K562 (cell line): ENCODE data around the gene PAAF1. TPM values are rescaled to one million over a fixed set of nuclear protein-coding genes. Genes with fewer than 3 reads are reported as not detected.

Experiments
- ATAC-seq: fragments of 200-7000 bp; cut with Tn5 transposase; 3 replicates; pipeline ENCODE4 v1.9.1; 2020; ENCODE audit warnings: moderate library complexity
- BruUV-seq: library from RNA; stranded (reverse); fragments of 400-500 nt; replicated peaks from 2 replicates; lab custom pipeline; 2021; lab: Mats Ljungman, UMichigan
- CTCF ChIA-PET: fragments of 300-600 bp; formaldehyde crosslinking; extraction: SDS; loops from one replicate; lab custom pipeline; 2021; ENCODE audit warnings: low intra/inter-chr PET ratio; lab: Yijun Ruan, JAX
- POLR2A ChIA-PET: fragments of 300-600, 350-650 bp; sonication (Branson Sonifier 250); formaldehyde crosslinking; extraction: SDS; loops from one replicate; lab custom pipeline; 2021; ENCODE audit warnings: antibody characterized with exemption, inconsistent platforms; lab: Yijun Ruan, JAX
- DNase-seq, 4 experiments: peaks; one replicate each; pipeline versions ENCODE4 v3.0.0 to v3.0.0-alpha.2; 2011 to 2018; ENCODE audit warnings: low spot score in 3 of 4, mixed read lengths in 3 of 4; ENCODE audit errors: extremely low read depth in 1 of 4
- FAIRE-seq: peaks from 2 replicates; lab custom pipeline; 2011; peaks lifted over from hg19 to GRCh38; lab: Jason Lieb, UNC
- H2AFZ ChIP-seq: 2 replicates; pipeline ENCODE4 v1.6.0; 2011; ENCODE audit warnings: low read depth, low read length, control low read depth, inconsistent platforms
- H3K27ac ChIP-seq: fragments of 200-600 bp; 3 replicates; pipeline ENCODE4 v1.8.0; 2011; ENCODE audit warnings: low read depth, mild to moderate bottlenecking, control low read depth, inconsistent platforms, low read length, moderate library complexity, mixed read lengths; ENCODE audit errors: extremely low read depth
- H3K27me3 ChIP-seq, 2 experiments: fragments of 300-600 bp in 1 of 2; 2 replicates in 1 of 2; 3 replicates in 1 of 2; pipeline versions ENCODE4 v1.6.0 to v1.8.0; 2011; ENCODE audit warnings: inconsistent platforms in 2 of 2, low read length in 2 of 2, mild to moderate bottlenecking in 1 of 2, mixed read lengths in 1 of 2, moderate library complexity in 1 of 2; ENCODE audit not compliant: control insufficient read depth in 2 of 2, insufficient read depth in 2 of 2
- H3K36me3 ChIP-seq: fragments of 300-600 bp; 3 replicates; pipeline ENCODE4 v1.8.0; 2011; ENCODE audit warnings: mild to moderate bottlenecking, low read length, inconsistent platforms; ENCODE audit not compliant: control insufficient read depth, insufficient read depth
- H3K4me1 ChIP-seq, 2 experiments: fragments of 200-600 bp in 1 of 2; replicated peaks in 1 of 2; 2 replicates in 1 of 2; 3 replicates in 1 of 2; pipeline versions ENCODE4 v1.5.1 to v1.8.0; 2011; ENCODE audit warnings: inconsistent platforms in 2 of 2, low read length in 2 of 2, mild to moderate bottlenecking in 1 of 2, mixed read lengths in 1 of 2, moderate library complexity in 1 of 2; ENCODE audit not compliant: control insufficient read depth in 2 of 2, insufficient read depth in 2 of 2
- H3K4me2 ChIP-seq: 2 replicates; pipeline ENCODE4 v1.6.1; 2011; ENCODE audit warnings: low read length, control low read depth, inconsistent platforms, mixed read lengths; ENCODE audit not compliant: insufficient read depth
- H3K4me3 ChIP-seq: fragments of 200-600 bp; sonication (generic), shearing (Covaris generic); 2 replicates; pipeline ENCODE4 v1.5.1; 2016; ENCODE audit warnings: control low read depth, inconsistent platforms
- H3K79me2 ChIP-seq: fragments of 200-600 bp; 3 replicates; pipeline ENCODE4 v1.8.0; 2011; ENCODE audit warnings: low read length, inconsistent platforms; ENCODE audit not compliant: control insufficient read depth, insufficient read depth
- H3K9ac ChIP-seq, 2 experiments: 2 replicates each; pipeline versions ENCODE4 v1.6.0 to v1.6.1; 2011; ENCODE audit warnings: low read depth in 2 of 2, low read length in 2 of 2, control low read depth in 1 of 2, inconsistent platforms in 1 of 2, mild to moderate bottlenecking in 1 of 2, mixed read lengths in 1 of 2; ENCODE audit not compliant: insufficient read depth in 1 of 2
- H3K9me1 ChIP-seq: one replicate; pipeline ENCODE4 v1.6.0; 2011; ENCODE audit warnings: inconsistent platforms, mild to moderate bottlenecking, low read length, moderate library complexity; ENCODE audit not compliant: control insufficient read depth, insufficient read depth
- H3K9me3 ChIP-seq: replicated peaks from 2 replicates; pipeline ENCODE4 v1.5.1; 2011; ENCODE audit warnings: low read depth, low read length, inconsistent platforms; ENCODE audit not compliant: control insufficient read depth, insufficient read depth
- H4K20me1 ChIP-seq: replicated peaks from 2 replicates; pipeline ENCODE4 v1.6.1; 2011; ENCODE audit warnings: low read length, inconsistent platforms, mixed read lengths; ENCODE audit not compliant: control insufficient read depth, insufficient read depth
- FOXJ2 ChIP-seq: fragments of 200-800 bp; sonication (Bioruptor generic); IDR thresholded peaks from 2 replicates; pipeline ENCODE4 v1.6.1; 2016; ENCODE audit warnings: missing genetic modification characterization, missing compliant biosample characterization
- IRF2 ChIP-seq: sonication (generic); formaldehyde crosslinking; IDR thresholded peaks from 2 replicates; pipeline ENCODE4 v1.8.1; 2022; ENCODE audit warnings: mild to moderate bottlenecking, missing genetic modification reagents
- MYC ChIP-seq, 2 experiments: fragments of 250-450 bp in 1 of 2; sonication (Bioruptor Pico) in 1 of 2; IDR thresholded peaks; 2 replicates each; pipeline versions ENCODE4 v1.5.1 to v1.6.1; 2012 to 2021; ENCODE audit warnings: low read depth in 2 of 2, borderline replicate concordance in 1 of 2, improper control_type of control experiment in 1 of 2, low read length in 1 of 2, mild to moderate bottlenecking in 1 of 2, moderate library complexity in 1 of 2
- POLR3A ChIP-seq: IDR thresholded peaks from 2 replicates; pipeline ENCODE4 v1.6.1; 2011; ENCODE audit warnings: borderline replicate concordance, mild to moderate bottlenecking, moderate library complexity; ENCODE audit not compliant: insufficient read length, insufficient read depth; ENCODE audit errors: extremely low read depth
- TAF9B ChIP-seq: fragments of 450-650 bp; IDR thresholded peaks from 2 replicates; pipeline ENCODE4 v1.6.1; 2018; ENCODE audit warnings: mild to moderate bottlenecking; ENCODE audit not compliant: partially characterized antibody
- TCF7 ChIP-seq: sonication (generic); IDR thresholded peaks from 2 replicates; pipeline ENCODE4 v1.6.1; 2016; ENCODE audit warnings: antibody characterized with exemption, borderline replicate concordance
- ZNF124 ChIP-seq: sonication (generic); formaldehyde crosslinking; IDR thresholded peaks from 2 replicates; pipeline ENCODE4 v1.8.1; 2022; ENCODE audit warnings: missing genetic modification reagents
- ZNF766 ChIP-seq: fragments of 200-800 bp; sonication (Bioruptor generic); conservative IDR thresholded peaks from 2 replicates; pipeline ENCODE4 v1.6.1; 2016; ENCODE audit warnings: missing genetic modification characterization, missing compliant biosample characterization
- WGBS: fragments of 100-300 bp; shearing (Covaris generic); methylation state at CpG from one replicate; pipeline ENCODE4 v1.1.6; 2016; ENCODE audit warnings: low coverage, mixed read lengths; ENCODE audit not compliant: insufficient coverage; ENCODE audit errors: missing lambda C conversion rate; 5-methylcytosine and 5-hydroxymethylcytosine counted together
- in situ Hi-C: fragments of 300-500 bp; cut with MboI; formaldehyde crosslinking; loops from 4 replicates; pipeline ENCODE4 v1.15.0; 2018; ENCODE audit warnings: inconsistent platforms, mixed read lengths
- intact Hi-C: fragments of 100-400 bp; cut with micrococcal nuclease; formaldehyde crosslinking; loops from 2 replicates; pipeline ENCODE4 v1.14.2; 2022
- polyA plus RNA-seq, 8 experiments: library from polyadenylated mRNA; depleted of rRNA in 4 of 8; stranded (reverse) in 5 of 8; unstranded in 3 of 8; fragments of >200 nt; fragmentation: Nextera tagmentation in 2 of 8; fragmentation: Illumina TruSeq in 1 of 8; extraction: Ambion mirVana in 2 of 8; extraction: Trizol in 1 of 8; gene quantifications; 2 replicates each; pipeline versions ENCODE4 v1.2.1 to v1.2.3, GENCODE V29; 2011 to 2014; ENCODE audit warnings: inconsistent platforms in 1 of 8, missing spikeins in 1 of 8
- total RNA-seq, 7 experiments: library from RNA; depleted of rRNA in 6 of 7; stranded (reverse); fragments of >200 nt in 6 of 7; fragmentation: Illumina TruSeq in 2 of 7; extraction: Trizol in 2 of 7; gene quantifications; 2 replicates each; pipeline versions ENCODE4 v1.2.1 to v1.2.3, GENCODE V29; 2011 to 2021; ENCODE audit warnings: low replicate concordance in 1 of 7

The PAAF1 gene
- total and polyA plus RNA-seq, 9 of the 15 experiments (the other 6 are each of a cell fraction or from before 2014, with no cell fraction given), result 13.5 to 78.6 (median 23.3) TPM

DNA sequence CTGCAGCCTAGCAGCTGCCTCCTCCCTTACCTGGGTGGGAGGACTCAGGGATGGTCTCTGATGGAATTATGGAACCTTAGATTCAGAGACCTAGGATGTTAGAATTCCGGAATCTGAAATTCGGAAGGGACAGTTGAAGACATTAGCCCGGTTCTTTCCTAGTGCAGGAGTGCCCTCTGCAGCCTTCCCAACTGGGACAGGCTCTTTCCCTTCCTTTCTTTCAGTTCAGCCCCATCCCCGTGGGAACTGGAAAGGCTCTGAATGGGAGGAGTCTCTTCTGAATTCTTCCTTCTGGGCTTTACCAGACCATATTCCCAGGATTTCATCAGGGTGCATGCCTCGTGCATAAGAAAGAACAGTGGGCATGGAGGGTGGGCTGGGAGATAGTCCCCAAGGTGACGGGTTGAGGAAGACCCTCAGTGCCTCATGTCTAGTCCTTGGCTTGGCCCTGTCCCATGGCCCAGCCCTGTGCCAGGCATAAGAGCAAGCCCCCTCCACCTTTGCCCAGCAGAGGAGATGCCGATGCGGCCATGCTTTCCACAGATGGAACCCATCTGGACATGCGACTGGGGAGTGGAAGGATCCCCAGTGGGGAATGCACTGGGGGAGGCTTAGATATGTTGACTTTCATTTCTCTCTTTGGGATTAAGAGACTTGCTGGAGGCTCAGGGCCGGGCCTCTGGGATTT lies 88.4 kb downstream of the PAAF1 start:
- no peak overlapping the region for H2AFZ ChIP-seq
- ChIA-PET POLR2A (interaction anchor here (1.0 to 1.8 kb wide), 2 partner anchors 11 to 13 kb away, joined by 3 to 5 read pairs; no protein-coding TSS in a partner anchor), CTCF (interaction anchor here (1.2 to 2.8 kb wide), 2 partner anchors 125 to 484 kb away, joined by 5 to 14 read pairs; no protein-coding TSS in a partner anchor)
- no peak overlapping the region for H3K4me3 ChIP-seq
- H3K27me3 ChIP-seq, result no peaks in the 10 kb centered on the region; a peak in 1 of 5 replicates
- no peaks in the 10 kb centered on the region for H3K9me3 ChIP-seq
- no peak for FAIRE-seq
- ATAC-seq, result no peak
- H3K4me1 ChIP-seq, result peaks cover 7 to 13% of the 10 kb centered on the region in 2 experiments; a peak in 3 of 5 replicates
- H3K4me2 ChIP-seq, result no peak overlapping the region
- WGBS, result 29% methylated on average over 10 of the region's 10 CpGs
- no peak for TF ChIP-seq FOXJ2 (tag)
- TF ChIP-seq POLR3A, result no peak
- TF ChIP-seq IRF2 (CRISPR knock-in tag), result 0 out of 2 replicates have a peak, but pooled peaks have one; percentile 14
- no peak for TF ChIP-seq TCF7
- no peak for TF ChIP-seq TAF9B
- TF ChIP-seq ZNF124 (CRISPR knock-in tag), result no peak
- TF ChIP-seq ZNF766, result no peak
- TF ChIP-seq MYC (IDR thresholded peaks at IDR 0.05; ENCODE audit: low read depth, low read length), result no peak
- TF ChIP-seq MYC (CRISPR knock-in tag; IDR thresholded peaks at IDR 0.05; ENCODE audit: borderline replicate concordance, low read depth), result no peak
- no peak for DNase-seq
- intact Hi-C loops, result loop anchor here (2.0 kb wide), 2 partner anchors 290 to 484 kb away; no protein-coding TSS in a partner anchor
- no peaks in the 10 kb centered on the region for H3K79me2 ChIP-seq
- BruUV-seq, result no TSS peak
- H3K9me1 ChIP-seq, result no peaks in the 10 kb centered on the region
- H3K36me3 ChIP-seq, result no peaks in the 10 kb centered on the region
- H3K9ac ChIP-seq, result no peak overlapping the region
- in situ Hi-C loops, result loop anchor here (10.0 kb wide), 1 partner anchor 490 kb away; no protein-coding TSS in a partner anchor
- no peaks in the 10 kb centered on the region for H4K20me1 ChIP-seq
- no peak overlapping the region for H3K27ac ChIP-seq
